IPS-NIHi7 (cell line): ENCODE measurements around the gene CCDC85C.
A peak's percentile ranks its signal among the peaks of the same experiment; 100 is the strongest.

Source experiments
- DNase-seq: peaks from one replicate; pipeline ENCODE4 v3.0.0; 2012; ENCODE audit warnings: mixed read lengths; ENCODE audit errors: extremely low spot score

The CCDC85C gene

DNA sequence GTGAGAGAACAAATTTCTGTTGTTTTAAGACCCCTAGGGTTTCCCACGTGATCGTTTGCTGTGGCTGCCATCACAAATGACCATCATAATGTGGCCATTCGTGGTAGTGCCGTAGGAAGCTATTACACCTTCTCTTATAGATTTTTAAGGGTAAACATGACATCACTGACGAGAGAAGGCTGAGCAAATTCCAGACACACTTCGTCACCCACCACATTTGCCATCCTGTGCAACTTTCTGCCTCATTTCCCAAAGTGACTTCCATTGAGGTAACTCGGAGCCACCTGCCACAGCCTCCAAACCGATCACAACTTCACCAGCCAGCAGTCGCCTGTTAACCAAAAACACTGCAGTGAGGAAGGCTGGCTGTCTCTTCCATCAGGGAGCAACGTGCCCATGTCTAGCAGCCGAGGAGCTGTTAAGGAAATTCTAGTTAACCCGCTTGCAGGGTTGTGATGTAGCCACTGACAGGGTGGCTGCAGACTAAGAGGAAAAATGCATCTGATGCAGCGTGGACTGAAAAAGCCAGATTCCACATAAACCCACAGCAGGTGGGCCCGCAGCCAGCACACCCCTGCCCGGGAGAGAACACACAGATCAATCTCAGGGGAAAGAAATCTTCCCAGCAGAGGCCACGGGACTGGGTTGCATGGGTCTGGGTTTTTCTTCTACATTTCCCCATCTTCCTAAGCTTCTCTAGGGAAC is 44.6 kb downstream of the CCDC85C start:
- DNase-seq: no peak

- no peak for DNase-seq
These were observed 47.7 kb downstream of the CCDC85C start for GRCh38 chr14:99556134-99556791.

DNA sequence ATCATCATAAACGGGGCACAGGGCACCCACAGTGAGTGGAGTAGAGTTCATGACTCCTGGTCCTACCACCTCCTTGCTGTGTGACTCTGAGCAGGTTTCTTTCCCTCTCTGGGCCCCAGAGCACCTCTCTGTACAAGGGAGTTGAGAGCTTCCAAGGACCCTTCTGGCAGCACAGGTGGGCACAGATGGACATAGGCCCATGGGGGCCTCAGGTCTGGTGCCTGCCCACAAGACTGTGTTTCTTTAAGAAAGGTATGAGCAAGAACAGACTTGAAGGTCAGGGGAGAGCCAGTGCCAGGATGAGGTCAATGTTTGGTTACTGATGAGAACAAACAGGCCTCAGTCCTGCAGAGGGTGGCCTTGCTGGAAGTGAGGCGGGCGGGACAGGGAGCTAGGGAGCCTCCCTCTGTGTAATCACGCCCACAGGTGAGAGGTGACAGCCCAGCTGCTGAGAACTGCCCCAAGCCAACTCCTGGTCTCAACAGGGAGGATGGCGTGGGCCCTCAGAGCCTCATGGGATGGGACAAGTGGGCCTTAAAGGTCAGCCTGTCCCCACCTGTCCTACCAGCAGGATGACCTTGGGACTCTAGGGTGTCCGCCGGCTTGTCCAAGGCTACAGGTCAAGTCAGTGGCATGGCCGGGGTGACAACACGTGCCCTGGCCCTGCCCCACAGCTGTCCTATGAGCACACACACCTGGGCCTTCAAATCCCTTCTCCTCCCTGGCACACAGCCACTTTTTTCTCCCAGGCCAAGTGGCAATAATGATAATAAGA is 49.1 kb downstream of the CCDC85C start:
- DNase-seq: no peak

GRCh38 chr14:99554184-99554583 is 49.8 kb downstream of the CCDC85C start:
- DNase-seq: no peak

DNA sequence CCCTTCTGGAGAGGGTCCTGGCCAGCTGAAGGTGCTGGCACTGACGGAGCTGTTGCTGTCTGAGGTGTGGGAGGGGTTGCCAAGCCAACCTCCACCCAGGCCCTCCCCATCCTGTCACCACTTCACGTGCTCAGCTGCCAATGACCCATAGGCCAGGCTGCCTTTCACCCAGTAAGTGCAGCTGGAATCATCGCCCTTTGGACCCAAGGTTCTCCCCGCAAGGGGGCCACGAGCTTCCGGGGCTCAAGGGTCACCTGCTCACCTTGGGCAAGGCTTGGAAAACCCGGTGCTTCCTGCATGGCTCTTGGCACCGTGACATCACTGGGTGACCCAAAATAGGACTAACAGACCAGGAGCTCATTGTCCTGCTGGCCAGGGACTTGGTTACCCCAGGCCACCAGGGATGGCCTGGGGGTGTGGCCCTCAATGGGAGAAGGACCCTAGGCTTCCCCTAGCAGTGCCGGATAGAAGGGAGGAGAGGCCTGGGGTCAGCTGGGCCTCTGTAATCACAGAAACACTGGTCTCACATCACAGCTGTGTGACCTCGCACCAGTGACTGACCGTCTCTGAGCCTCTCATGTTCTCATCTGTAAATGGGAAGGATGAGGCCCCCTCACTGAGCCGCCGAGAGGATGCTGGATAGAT is 51.3 kb downstream of the CCDC85C start:
- no peak for DNase-seq

- no peak for DNase-seq
These were observed 51.9 kb downstream of the CCDC85C start for GRCh38 chr14:99552021-99552553.

DNA sequence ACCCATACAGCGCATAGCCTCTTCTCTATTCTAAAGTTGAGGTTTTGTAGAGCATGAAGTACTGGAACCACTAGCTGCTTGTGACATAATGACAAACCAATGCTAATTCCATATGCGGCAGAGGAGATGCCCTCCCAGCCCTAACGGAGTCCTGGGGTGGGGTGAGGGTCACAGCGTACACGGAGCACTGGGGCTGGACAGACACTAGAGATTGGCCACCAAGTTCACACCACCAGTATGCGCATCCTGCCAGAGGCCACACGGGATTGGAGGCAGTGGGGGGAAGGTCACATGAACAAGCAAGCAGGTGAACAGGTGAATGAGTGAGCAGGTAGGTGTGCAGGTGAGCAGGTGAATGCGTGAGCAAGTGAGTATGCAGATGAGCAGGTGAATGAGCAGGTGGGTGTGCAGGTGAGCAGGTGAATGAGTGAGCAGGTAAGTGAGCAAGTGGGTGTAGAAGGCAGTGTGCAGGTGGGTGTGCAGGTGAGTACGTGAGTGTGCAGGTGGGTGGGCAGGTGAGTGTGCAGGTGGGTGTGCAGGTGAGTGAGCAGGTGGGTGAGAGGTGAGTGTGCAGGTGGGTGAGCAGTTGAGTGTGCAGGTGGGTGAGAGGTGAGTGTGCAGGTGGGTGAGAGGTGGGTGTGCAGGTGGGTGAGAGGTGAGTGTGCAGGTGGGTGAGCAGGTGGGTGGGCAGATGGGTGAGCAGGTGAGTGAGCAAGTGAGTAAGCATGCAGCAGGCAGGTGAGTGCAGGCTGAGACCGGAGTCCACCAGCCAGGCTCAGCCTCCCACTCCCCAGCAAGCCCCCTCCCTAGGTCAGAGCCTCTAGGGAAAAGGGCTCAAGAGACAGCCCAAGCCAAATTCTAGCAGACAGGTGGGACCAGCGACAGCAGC is 52.7 kb downstream of the CCDC85C start:
- no peak for DNase-seq

- DNase-seq: no peak
These were observed 53.5 kb downstream of the CCDC85C start for GRCh38 chr14:99550387-99550992.

DNA sequence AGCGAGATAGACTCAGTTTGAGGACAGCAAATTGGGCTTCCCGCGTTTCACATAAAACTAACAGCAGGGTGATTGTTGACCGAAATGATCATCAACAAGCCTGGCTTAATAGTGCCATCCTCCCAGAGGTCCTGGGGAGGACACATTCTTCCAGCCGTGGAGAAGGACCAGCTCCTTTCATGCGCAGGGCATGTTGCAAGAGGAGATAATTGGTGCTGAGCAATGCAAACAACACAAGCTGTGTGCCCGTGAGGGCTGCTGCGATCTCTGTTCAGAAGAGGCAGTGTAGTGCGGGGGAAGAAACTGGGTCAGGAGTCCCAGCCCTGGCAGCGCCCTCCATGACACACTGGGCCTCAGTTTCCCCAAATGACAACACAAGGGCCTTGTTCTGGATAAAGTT is 54.3 kb downstream of the CCDC85C start:
- DNase-seq: no peak

DNA sequence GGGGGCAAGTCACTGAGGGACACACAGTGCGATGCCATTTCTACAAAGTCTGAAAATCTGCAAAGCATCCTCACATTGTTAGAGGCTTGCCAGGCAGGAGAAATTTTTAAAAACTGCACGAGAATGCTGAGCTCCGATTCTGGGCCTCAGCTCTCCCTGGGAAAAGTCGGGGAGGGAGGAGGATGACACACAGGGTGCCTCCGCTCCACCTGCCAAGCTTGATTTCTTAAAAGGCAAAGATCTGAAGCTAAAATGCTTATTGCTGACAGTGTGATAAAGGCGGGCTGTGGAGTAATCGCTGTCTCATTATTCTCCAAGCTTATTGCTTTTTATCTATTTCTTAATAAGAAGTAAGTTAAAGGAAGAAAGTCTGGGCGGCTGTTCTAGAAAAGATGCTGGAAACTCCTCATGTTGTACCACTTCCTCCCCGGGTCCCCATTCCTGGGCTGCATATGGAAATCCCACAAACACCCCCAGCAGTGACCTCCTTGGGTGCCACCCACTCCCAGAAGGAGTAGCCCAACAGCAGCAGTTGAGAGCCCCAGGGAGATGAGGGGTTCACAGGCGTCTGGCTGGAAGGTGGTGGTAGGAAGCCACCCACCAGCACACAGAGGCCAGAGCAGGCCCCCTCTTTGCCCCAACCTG is 55.0 kb downstream of the CCDC85C start:
- no peak for DNase-seq

DNA sequence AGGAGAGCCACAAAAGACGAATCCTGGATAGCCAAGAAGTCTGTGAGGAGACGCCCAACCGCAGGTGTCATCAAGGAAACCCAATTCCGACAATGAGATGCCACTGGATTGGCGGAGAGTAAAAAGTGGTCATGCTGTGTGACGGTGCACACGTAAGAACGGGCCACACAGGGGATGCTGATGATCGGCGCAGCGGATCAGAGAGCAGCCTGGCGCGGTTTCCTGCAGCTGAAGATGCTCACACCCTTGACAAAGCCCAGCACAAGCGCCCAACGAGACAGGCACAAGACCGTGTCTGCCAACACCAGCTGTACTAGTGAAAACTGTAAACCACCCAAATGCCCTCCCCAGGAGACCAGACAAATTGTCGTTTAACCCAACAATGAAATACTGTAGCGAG is 55.8 kb downstream of the CCDC85C start:
- no peak for DNase-seq

- peak; percentile 76 for DNase-seq
These were observed 57.6 kb downstream of the CCDC85C start for GRCh38 chr14:99546234-99546879.

GRCh38 chr14:99545586-99545985 is 58.4 kb downstream of the CCDC85C start:
- no peak for DNase-seq

GRCh38 chr14:99544991-99545390 is 59.0 kb downstream of the CCDC85C start:
- DNase-seq: no peak

- no peak for DNase-seq
These were observed 60.0 kb downstream of the CCDC85C start for GRCh38 chr14:99543985-99544384.

GRCh38 chr14:99543370-99543769 is 60.6 kb downstream of the CCDC85C start:
- DNase-seq: no peak

GRCh38 chr14:99542566-99542965 is 61.4 kb downstream of the CCDC85C start:
- no peak for DNase-seq

DNA sequence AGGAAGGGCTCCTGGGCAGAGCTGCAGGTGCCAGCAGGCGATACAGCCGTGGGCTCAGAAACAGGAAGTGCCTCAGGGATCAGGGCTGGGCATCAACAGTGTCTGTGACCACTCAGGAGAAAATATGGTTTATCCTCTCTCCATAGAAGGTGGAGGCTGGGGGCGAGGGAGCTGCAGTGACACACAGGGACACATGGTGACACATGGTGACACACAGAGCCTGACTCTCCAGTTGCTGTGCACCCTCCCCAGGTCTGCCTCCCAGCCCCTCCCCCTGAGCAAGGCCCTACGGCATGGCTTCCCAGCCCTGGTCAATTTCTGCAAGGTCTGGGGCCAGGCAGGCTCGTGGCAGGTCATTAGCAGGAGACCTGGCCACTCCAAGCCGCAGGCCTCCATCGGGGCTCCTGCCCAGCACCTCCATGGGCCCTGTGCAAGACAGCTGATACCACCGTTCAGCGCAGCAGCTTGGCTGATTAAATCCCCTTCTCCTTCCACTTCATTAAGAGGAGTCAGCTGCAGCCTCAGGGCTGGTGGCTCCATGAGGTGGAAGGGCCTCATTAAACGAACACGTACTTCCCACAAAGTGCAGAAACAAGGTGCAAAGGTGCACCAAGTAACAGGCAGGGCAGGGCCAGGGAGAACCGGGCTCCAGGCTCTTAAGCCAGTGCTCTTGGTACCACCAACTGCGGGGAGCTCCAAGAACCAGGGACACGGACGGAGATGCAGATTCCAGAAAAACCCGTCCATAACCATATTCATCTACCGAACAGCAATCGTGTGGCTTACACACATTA is 62.1 kb downstream of the CCDC85C start:
- no peak for DNase-seq

GRCh38 chr14:99541211-99541610 is 62.8 kb downstream of the CCDC85C start:
- DNase-seq: no peak
